T-helper 1 cell treated with Interleukin-12 subunit alpha and Interleukin-12 subunit beta and Interleukin-4 antibody, amounts not matched to agents 30 μg/mL and 1 μg/mL, for 36 hours (primary cell): ENCODE data around the gene IGFALS.

Experiments
- H3K27ac Mint-ChIP-seq: one replicate; pipeline ENCODE4 v1.8.0; 2021; ENCODE audit warnings: mild to moderate bottlenecking, mixed read lengths
- H3K27me3 Mint-ChIP-seq: one replicate; pipeline ENCODE4 v1.8.0; 2021; ENCODE audit warnings: low read depth, mixed read lengths
- H3K36me3 Mint-ChIP-seq: one replicate; pipeline ENCODE4 v1.8.0; 2021; ENCODE audit warnings: low read depth, mixed read lengths
- H3K4me1 Mint-ChIP-seq: one replicate; pipeline ENCODE4 v1.8.0; 2021; ENCODE audit warnings: low read depth, mixed read lengths
- H3K4me3 Mint-ChIP-seq: one replicate; pipeline ENCODE4 v1.8.0; 2021; ENCODE audit warnings: mild to moderate bottlenecking, moderate library complexity, mixed read lengths
- H3K9me3 Mint-ChIP-seq: one replicate; pipeline ENCODE4 v1.8.0; 2021; ENCODE audit warnings: mixed read lengths

Gene IGFALS

GRCh38 chr16:1821861-1822611, 28.5 kb upstream of the IGFALS start:
- Mint-ChIP-seq H3K4me1 (peaks cover 12% of the 10 kb centered on the region), H3K4me3 (no peak overlapping the region), H3K27ac (no peak overlapping the region), H3K36me3 (peaks cover 2% of the 10 kb centered on the region), H3K27me3 (no peaks in the 10 kb centered on the region), H3K9me3 (no peaks in the 10 kb centered on the region)

- Mint-ChIP-seq H3K9me3 (no peaks in the 10 kb centered on the region), H3K27me3 (no peaks in the 10 kb centered on the region), H3K4me3 (no peak overlapping the region), H3K4me1 (peaks cover 12% of the 10 kb centered on the region), H3K36me3 (peaks cover 2% of the 10 kb centered on the region), H3K27ac (no peak overlapping the region)
Observed at GRCh38 chr16:1820946-1821290, 27.4 kb upstream of the IGFALS start.

GRCh38 chr16:1820096-1820945, 26.8 kb upstream of the IGFALS start:
- Mint-ChIP-seq H3K27ac (no peak overlapping the region), H3K36me3 (peaks cover 4% of the 10 kb centered on the region), H3K9me3 (no peaks in the 10 kb centered on the region), H3K27me3 (no peaks in the 10 kb centered on the region), H3K4me3 (no peak overlapping the region), H3K4me1 (peaks cover 8% of the 10 kb centered on the region)

- Mint-ChIP-seq H3K27me3 (no peaks in the 10 kb centered on the region), H3K4me1 (peaks cover 7% of the 10 kb centered on the region), H3K9me3 (no peaks in the 10 kb centered on the region), H3K4me3 (no peak overlapping the region), H3K36me3 (peaks cover 5% of the 10 kb centered on the region), H3K27ac (no peak overlapping the region)
Observed at GRCh38 chr16:1819611-1820010, 26.1 kb upstream of the IGFALS start.

GRCh38 chr16:1818873-1819525, 25.5 kb upstream of the IGFALS start:
- Mint-ChIP-seq H3K27ac (no peak overlapping the region), H3K4me3 (no peak overlapping the region), H3K9me3 (no peaks in the 10 kb centered on the region), H3K27me3 (no peaks in the 10 kb centered on the region), H3K36me3 (peaks cover 5% of the 10 kb centered on the region), H3K4me1 (peaks cover 4% of the 10 kb centered on the region)

GRCh38 chr16:1818204-1818872, 24.8 kb upstream of the IGFALS start:
- H3K36me3 Mint-ChIP-seq, result peaks cover 8% of the 10 kb centered on the region
- H3K27ac Mint-ChIP-seq, result no peak overlapping the region
- peaks cover 3% of the 10 kb centered on the region for H3K4me1 Mint-ChIP-seq
- no peaks in the 10 kb centered on the region for H3K9me3 Mint-ChIP-seq
- no peaks in the 10 kb centered on the region for H3K27me3 Mint-ChIP-seq
- no peak overlapping the region for H3K4me3 Mint-ChIP-seq

GRCh38 chr16:1817716-1818115, 24.2 kb upstream of the IGFALS start:
- Mint-ChIP-seq H3K27me3 (no peaks in the 10 kb centered on the region), H3K4me3 (no peak overlapping the region), H3K4me1 (peaks cover 3% of the 10 kb centered on the region), H3K27ac (no peak overlapping the region), H3K36me3 (peaks cover 11% of the 10 kb centered on the region), H3K9me3 (no peaks in the 10 kb centered on the region)

GRCh38 chr16:1817276-1817589, 23.7 kb upstream of the IGFALS start:
- no peak overlapping the region for H3K27ac Mint-ChIP-seq
- H3K36me3 Mint-ChIP-seq, result peaks cover 11% of the 10 kb centered on the region
- H3K4me3 Mint-ChIP-seq, result no peak overlapping the region
- peaks cover 3% of the 10 kb centered on the region for H3K4me1 Mint-ChIP-seq
- H3K27me3 Mint-ChIP-seq, result no peaks in the 10 kb centered on the region
- no peaks in the 10 kb centered on the region for H3K9me3 Mint-ChIP-seq

GRCh38 chr16:1816396-1817275, 23.1 kb upstream of the IGFALS start:
- Mint-ChIP-seq H3K4me3 (no peak overlapping the region), H3K27me3 (no peaks in the 10 kb centered on the region), H3K27ac (no peak overlapping the region), H3K4me1 (peaks cover 3% of the 10 kb centered on the region), H3K36me3 (peaks cover 11% of the 10 kb centered on the region), H3K9me3 (no peaks in the 10 kb centered on the region)

- Mint-ChIP-seq H3K4me3 (no peak overlapping the region), H3K9me3 (no peaks in the 10 kb centered on the region), H3K36me3 (peaks cover 11% of the 10 kb centered on the region), H3K27ac (no peak overlapping the region), H3K4me1 (peaks cover 3% of the 10 kb centered on the region), H3K27me3 (no peaks in the 10 kb centered on the region)
Observed at GRCh38 chr16:1815461-1815860, 22.0 kb upstream of the IGFALS start.

GRCh38 chr16:1812732-1813163, 19.2 kb upstream of the IGFALS start:
- Mint-ChIP-seq H3K9me3 (no peaks in the 10 kb centered on the region), H3K36me3 (peaks cover 9% of the 10 kb centered on the region), H3K27ac (no peak overlapping the region), H3K4me1 (peaks cover 3% of the 10 kb centered on the region), H3K4me3 (no peak overlapping the region), H3K27me3 (no peaks in the 10 kb centered on the region)

- Mint-ChIP-seq H3K27ac (no peak overlapping the region), H3K27me3 (no peaks in the 10 kb centered on the region), H3K9me3 (no peaks in the 10 kb centered on the region), H3K4me1 (peaks cover 3% of the 10 kb centered on the region), H3K36me3 (peaks cover 12% of the 10 kb centered on the region), H3K4me3 (no peak overlapping the region)
Observed at GRCh38 chr16:1810536-1810935, 17.0 kb upstream of the IGFALS start.

- Mint-ChIP-seq H3K9me3 (no peaks in the 10 kb centered on the region), H3K4me3 (no peak overlapping the region), H3K36me3 (peaks cover 9% of the 10 kb centered on the region), H3K4me1 (no peaks in the 10 kb centered on the region), H3K27me3 (no peaks in the 10 kb centered on the region), H3K27ac (no peak overlapping the region)
Observed at GRCh38 chr16:1810106-1810505, 16.6 kb upstream of the IGFALS start.
